Sigmoid colon (tissue), 7 donors: Measurements from ENCODE around the gene GLCCI1. TPM values are rescaled to one million over a fixed set of nuclear protein-coding genes. Genes with fewer than 3 reads are reported as not detected.

Source experiments
- DNase-seq: peaks from one replicate; pipeline ENCODE4 v3.0.0-alpha.2; 2019
- H3K27ac ChIP-seq, 4 donors: fragments of 200-600 bp; sonication (generic); one replicate each; pipeline ENCODE4 v1.5.1; 2016 to 2019; ENCODE audit warnings: mild to moderate bottlenecking in 1 of 4
- H3K27me3 ChIP-seq, 3 donors: fragments of 200-600 bp; sonication (generic); one replicate each; pipeline ENCODE4 v1.5.1; 2019; ENCODE audit warnings: mild to moderate bottlenecking in 1 of 3
- H3K36me3 ChIP-seq, 4 donors: fragments of 200-600 bp; sonication (generic); one replicate each; pipeline ENCODE4 v1.5.1; 2016 to 2019
- H3K4me1 ChIP-seq, 4 donors: fragments of 200-600 bp; sonication (generic); one replicate each; pipeline ENCODE4 v1.5.1; 2017 to 2019
- H3K4me3 ChIP-seq, 4 donors: fragments of 200-600 bp; sonication (generic); one replicate each; pipeline ENCODE4 v1.5.1; 2017 to 2019; ENCODE audit warnings: mild to moderate bottlenecking in 2 of 4, moderate library complexity in 1 of 4
- H3K9me3 ChIP-seq, 4 donors: fragments of 200-600 bp in 3 of 4; sonication (generic) in 3 of 4; one replicate each; pipeline versions ENCODE4 v1.5.1 to v1.6.1; 2013 to 2019
- CTCF ChIP-seq, 4 experiments: fragments of 450-650 bp in 3 of 4; fragments of 200-600 bp in 1 of 4; IDR thresholded peaks; one replicate each; pipeline ENCODE4 v1.5.1; 2016 to 2019; ENCODE audit warnings: antibody characterized with exemption in 4 of 4, mild to moderate bottlenecking in 3 of 4, moderate library complexity in 2 of 4
- EP300 ChIP-seq, 4 donors: sonication (generic); formaldehyde crosslinking; IDR thresholded peaks; one replicate each; pipeline ENCODE4 v1.6.1; 2017; ENCODE audit warnings: antibody characterized with exemption in 4 of 4
- POLR2A ChIP-seq, 2 donors: fragments of 450-650 bp; IDR thresholded peaks; one replicate each; pipeline ENCODE4 v1.6.1; 2016; ENCODE audit warnings: antibody characterized with exemption in 2 of 2, mild to moderate bottlenecking in 2 of 2, moderate library complexity in 2 of 2
- POLR2AphosphoS5 ChIP-seq, 4 donors: sonication (generic); formaldehyde crosslinking; IDR thresholded peaks; one replicate each; pipeline ENCODE4 v1.6.1; 2017; ENCODE audit warnings: antibody characterized with exemption in 4 of 4
- WGBS, 2 donors: extraction: QIAGEN DNeasy Blood & Tissue Kit; methylation state at CpG; one replicate each; pipeline ENCODE4 v1.1.7; 2013; 5-methylcytosine and 5-hydroxymethylcytosine counted together
- intact Hi-C: fragments of 100-400 bp; cut with DNase I; formaldehyde crosslinking; loops from one replicate; pipeline ENCODE4 v1.15.1; 2023
- polyA plus RNA-seq, 3 donors: library from polyadenylated mRNA; stranded (reverse); fragments of 200-250 nt; gene quantifications; one replicate each; pipeline ENCODE4 v1.2.3, GENCODE V29; 2013
- total RNA-seq, 4 donors: library from RNA; depleted of rRNA; stranded (reverse); fragments of >200 nt; gene quantifications; one replicate each; pipeline ENCODE4 v1.1.0, GENCODE V29; 2016
- donor health status: healthy with polysubstance abuse.
- donor health status: Bipolar disorder and iron deficiency.
- donor health status: healthy.

The GLCCI1 gene
- total and polyA plus RNA-seq, 7 donors: 1.4 to 17.7 (median 6.1) TPM

GRCh38 chr7:7921830-7922229 is 46.8 kb upstream of the GLCCI1 start:
- Histone ChIP-seq H3K36me3 (no peaks in the 10 kb centered on the region), H3K4me3 (no peak overlapping the region), H3K4me1 (no peaks in the 10 kb centered on the region), H3K27me3 (no peaks in the 10 kb centered on the region), H3K9me3 (no peaks in the 10 kb centered on the region), H3K27ac (no peak overlapping the region)
- TF ChIP-seq POLR2A (IDR thresholded peaks at IDR 0.05): no peak
- TF ChIP-seq POLR2AphosphoS5 (IDR thresholded peaks at IDR 0.05): no peak
- TF ChIP-seq EP300 (IDR thresholded peaks at IDR 0.05): no peak
- TF ChIP-seq CTCF (IDR thresholded peaks at IDR 0.05): no peak
- no peak for DNase-seq
- intact Hi-C loops: no loop called here

GRCh38 chr7:7922684-7923385 is 45.8 kb upstream of the GLCCI1 start:
- DNase-seq: no peak
- no peaks in the 10 kb centered on the region for H3K9me3 ChIP-seq
- TF ChIP-seq POLR2A (IDR thresholded peaks at IDR 0.05) (no peak), EP300 (IDR thresholded peaks at IDR 0.05) (no peak), POLR2AphosphoS5 (IDR thresholded peaks at IDR 0.05) (no peak), CTCF (IDR thresholded peaks at IDR 0.05) (no peak)
- no peaks in the 10 kb centered on the region for H3K36me3 ChIP-seq
- H3K27me3 ChIP-seq: no peaks in the 10 kb centered on the region
- H3K4me1 ChIP-seq: no peaks in the 10 kb centered on the region
- 15 to 52% methylated on average over 7 of the region's 7 CpGs for WGBS, 2 donors
- H3K27ac ChIP-seq: no peak overlapping the region
- intact Hi-C loops: no loop called here
- no peak overlapping the region for H3K4me3 ChIP-seq

GRCh38 chr7:7923818-7924217 is 44.8 kb upstream of the GLCCI1 start:
- WGBS, 2 donors: 45 to 61% methylated on average over 1 of the region's 1 CpG
- Histone ChIP-seq H3K36me3 (no peaks in the 10 kb centered on the region), H3K27me3 (no peaks in the 10 kb centered on the region), H3K27ac (no peak overlapping the region), H3K9me3 (no peaks in the 10 kb centered on the region), H3K4me3 (no peak overlapping the region), H3K4me1 (no peaks in the 10 kb centered on the region)
- intact Hi-C loops: no loop called here
- no peak for DNase-seq
- TF ChIP-seq POLR2AphosphoS5 (IDR thresholded peaks at IDR 0.05) (no peak), EP300 (IDR thresholded peaks at IDR 0.05) (no peak), CTCF (IDR thresholded peaks at IDR 0.05) (no peak), POLR2A (IDR thresholded peaks at IDR 0.05) (no peak)

- intact Hi-C loops: no loop called here
- no peak for DNase-seq
- H3K27me3 ChIP-seq: no peaks in the 10 kb centered on the region
- TF ChIP-seq CTCF (IDR thresholded peaks at IDR 0.05) (no peak), EP300 (IDR thresholded peaks at IDR 0.05) (no peak), POLR2AphosphoS5 (IDR thresholded peaks at IDR 0.05) (no peak), POLR2A (IDR thresholded peaks at IDR 0.05) (no peak)
- no peaks in the 10 kb centered on the region for H3K9me3 ChIP-seq
- H3K4me1 ChIP-seq: no peaks in the 10 kb centered on the region
- no peak overlapping the region for H3K4me3 ChIP-seq
- no peak overlapping the region for H3K27ac ChIP-seq
- no peaks in the 10 kb centered on the region for H3K36me3 ChIP-seq
Observed at GRCh38 chr7:7924303-7924702, 44.3 kb upstream of the GLCCI1 start.

- intact Hi-C loops: no loop called here
- TF ChIP-seq POLR2A (IDR thresholded peaks at IDR 0.05): no peak
- TF ChIP-seq POLR2AphosphoS5 (IDR thresholded peaks at IDR 0.05): no peak
- TF ChIP-seq CTCF (IDR thresholded peaks at IDR 0.05): no peak
- no peak for TF ChIP-seq EP300 (IDR thresholded peaks at IDR 0.05)
- Histone ChIP-seq H3K9me3 (no peaks in the 10 kb centered on the region), H3K36me3 (no peaks in the 10 kb centered on the region), H3K4me3 (no peak overlapping the region), H3K27me3 (no peaks in the 10 kb centered on the region), H3K27ac (no peak overlapping the region), H3K4me1 (no peaks in the 10 kb centered on the region)
- 78 to 92% methylated on average over 2 of the region's 2 CpGs for WGBS, 2 donors
- DNase-seq: no peak
Observed at GRCh38 chr7:7931626-7932025, 37.0 kb upstream of the GLCCI1 start.
